Osteoblast (primary cell): Measurements from ENCODE around the gene ZNF740. TPM values are rescaled to one million over a fixed set of nuclear protein-coding genes. Genes with fewer than 3 reads are reported as not detected.

Experiments
- DNase-seq: peaks from one replicate; pipeline ENCODE4 v3.0.0; 2011; ENCODE audit warnings: low spot score, mixed read lengths; ENCODE audit not compliant: insufficient read length; ENCODE audit errors: missing footprints
- H2AFZ ChIP-seq: 2 replicates; pipeline ENCODE4 v1.6.0; 2011; ENCODE audit warnings: mild to moderate bottlenecking, low read length
- H3K27ac ChIP-seq: 2 replicates; pipeline ENCODE4 v1.5.1; 2011; ENCODE audit warnings: mild to moderate bottlenecking, low read depth, low read length, moderate library complexity
- H3K27me3 ChIP-seq: 2 replicates; pipeline ENCODE4 v1.6.0; 2012; ENCODE audit warnings: mild to moderate bottlenecking, control low read depth, inconsistent platforms, low read length, moderate library complexity; ENCODE audit not compliant: insufficient read depth
- H3K36me3 ChIP-seq: 2 replicates; pipeline ENCODE4 v1.5.1; 2011; ENCODE audit warnings: mild to moderate bottlenecking, low read length, control low read depth, moderate library complexity; ENCODE audit not compliant: insufficient read depth
- H3K4me1 ChIP-seq: 2 replicates; pipeline ENCODE4 v1.5.1; 2011; ENCODE audit warnings: mild to moderate bottlenecking, low read length, control low read depth, moderate library complexity; ENCODE audit not compliant: insufficient read depth
- H3K4me2 ChIP-seq: 2 replicates; pipeline ENCODE4 v1.6.0; 2011; ENCODE audit warnings: mild to moderate bottlenecking, low read length; ENCODE audit not compliant: insufficient read depth
- H3K4me3 ChIP-seq: fragments of 200-600 bp; sonication (generic); 3 replicates; pipeline ENCODE4 v1.5.1; 2012; ENCODE audit warnings: mild to moderate bottlenecking, low read length, inconsistent platforms; ENCODE audit not compliant: insufficient read depth
- H3K79me2 ChIP-seq: 2 replicates; pipeline ENCODE4 v1.6.0; 2012; ENCODE audit warnings: mild to moderate bottlenecking, low read length, control low read depth, inconsistent platforms; ENCODE audit not compliant: insufficient read depth
- H3K9me3 ChIP-seq: 2 replicates; pipeline ENCODE4 v1.5.1; 2011; ENCODE audit warnings: low read depth, low read length, control low read depth
- H4K20me1 ChIP-seq: 2 replicates; pipeline ENCODE4 v1.6.0; 2012; ENCODE audit warnings: mild to moderate bottlenecking, low read length, control low read depth; ENCODE audit not compliant: insufficient read depth
- total RNA-seq: library from RNA; depleted of rRNA; stranded (reverse); fragments of >200 nt; gene quantifications from 2 replicates; pipeline ENCODE4 v1.2.3, GENCODE V29; 2012
- TF ChIP-seq, protein P1 (sequence below): IDR thresholded peaks from 2 replicates; pipeline ENCODE4 v1.5.1; 2011; ENCODE audit warnings: mild to moderate bottlenecking, low read depth, low read length, moderate library complexity; ENCODE audit errors: extremely low read depth

The ZNF740 gene
- total RNA-seq, 1 donor = 19.5 TPM

DNA sequence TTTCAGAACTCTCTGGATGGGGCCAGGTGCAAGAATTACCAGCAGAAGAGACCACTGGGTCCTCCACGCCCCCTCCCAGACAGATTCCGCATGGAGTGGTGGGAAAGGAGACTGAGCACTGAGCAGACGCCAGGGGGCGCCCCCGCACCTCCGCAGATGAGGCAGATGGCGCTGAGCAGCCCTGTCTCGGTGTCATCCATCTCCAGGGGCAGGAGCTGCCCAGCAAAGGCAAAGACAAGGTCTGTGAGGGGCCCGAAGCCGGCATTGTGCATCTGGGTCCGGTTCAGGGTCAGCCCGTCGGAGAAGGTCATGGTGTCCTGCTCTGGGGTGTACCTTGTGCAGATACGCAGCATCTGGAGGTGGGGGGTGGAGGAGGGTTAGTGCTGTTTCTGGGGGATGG lies 32.8 kb downstream of the ZNF740 start:
- no peak overlapping the region for H3K27ac ChIP-seq
- DNase-seq = peak; percentile 97
- peaks cover 57% of the 10 kb centered on the region for H3K36me3 ChIP-seq

GRCh38 chr12:53214221-53214620 lies 33.7 kb downstream of the ZNF740 start:
- DNase-seq = peak; percentile 35
- peaks cover 49% of the 10 kb centered on the region for H3K79me2 ChIP-seq
- H3K4me2 ChIP-seq = no peak overlapping the region
- peaks cover 57% of the 10 kb centered on the region for H3K36me3 ChIP-seq
- TF ChIP-seq, protein P1, sequence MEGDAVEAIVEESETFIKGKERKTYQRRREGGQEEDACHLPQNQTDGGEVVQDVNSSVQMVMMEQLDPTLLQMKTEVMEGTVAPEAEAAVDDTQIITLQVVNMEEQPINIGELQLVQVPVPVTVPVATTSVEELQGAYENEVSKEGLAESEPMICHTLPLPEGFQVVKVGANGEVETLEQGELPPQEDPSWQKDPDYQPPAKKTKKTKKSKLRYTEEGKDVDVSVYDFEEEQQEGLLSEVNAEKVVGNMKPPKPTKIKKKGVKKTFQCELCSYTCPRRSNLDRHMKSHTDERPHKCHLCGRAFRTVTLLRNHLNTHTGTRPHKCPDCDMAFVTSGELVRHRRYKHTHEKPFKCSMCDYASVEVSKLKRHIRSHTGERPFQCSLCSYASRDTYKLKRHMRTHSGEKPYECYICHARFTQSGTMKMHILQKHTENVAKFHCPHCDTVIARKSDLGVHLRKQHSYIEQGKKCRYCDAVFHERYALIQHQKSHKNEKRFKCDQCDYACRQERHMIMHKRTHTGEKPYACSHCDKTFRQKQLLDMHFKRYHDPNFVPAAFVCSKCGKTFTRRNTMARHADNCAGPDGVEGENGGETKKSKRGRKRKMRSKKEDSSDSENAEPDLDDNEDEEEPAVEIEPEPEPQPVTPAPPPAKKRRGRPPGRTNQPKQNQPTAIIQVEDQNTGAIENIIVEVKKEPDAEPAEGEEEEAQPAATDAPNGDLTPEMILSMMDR = no peak
- H3K9me3 ChIP-seq = no peaks in the 10 kb centered on the region
- peaks cover 5% of the 10 kb centered on the region for H4K20me1 ChIP-seq
- H3K27ac ChIP-seq = no peak overlapping the region
- peaks cover 33% of the 10 kb centered on the region for H3K4me1 ChIP-seq
- H3K4me3 ChIP-seq = no peak overlapping the region
- H2AFZ ChIP-seq = no peak overlapping the region
- no peaks in the 10 kb centered on the region for H3K27me3 ChIP-seq

More for the DNA sequence above, 32.8 kb downstream of the ZNF740 start:
- Histone ChIP-seq H3K27me3 (no peaks in the 10 kb centered on the region), H3K4me3 (no peak overlapping the region), H3K9me3 (no peaks in the 10 kb centered on the region), H3K4me1 (peaks cover 32% of the 10 kb centered on the region), H2AFZ (no peak overlapping the region), H3K4me2 (no peak overlapping the region), H3K79me2 (peaks cover 45% of the 10 kb centered on the region), H4K20me1 (peaks cover 5% of the 10 kb centered on the region)
- TF ChIP-seq, protein P1 = peak; percentile 94

- Histone ChIP-seq H3K4me3 (no peak overlapping the region), H2AFZ (no peak overlapping the region), H3K9me3 (no peaks in the 10 kb centered on the region), H3K4me2 (no peak overlapping the region), H4K20me1 (peaks cover 5% of the 10 kb centered on the region), H3K4me1 (peaks cover 33% of the 10 kb centered on the region), H3K36me3 (peaks cover 55% of the 10 kb centered on the region), H3K79me2 (peaks cover 56% of the 10 kb centered on the region), H3K27ac (no peak overlapping the region), H3K27me3 (no peaks in the 10 kb centered on the region)
- DNase-seq = peak; percentile 77
- TF ChIP-seq, protein P1 = no peak
Measured at GRCh38 chr12:53214687-53215455, 34.3 kb downstream of the ZNF740 start.

DNA sequence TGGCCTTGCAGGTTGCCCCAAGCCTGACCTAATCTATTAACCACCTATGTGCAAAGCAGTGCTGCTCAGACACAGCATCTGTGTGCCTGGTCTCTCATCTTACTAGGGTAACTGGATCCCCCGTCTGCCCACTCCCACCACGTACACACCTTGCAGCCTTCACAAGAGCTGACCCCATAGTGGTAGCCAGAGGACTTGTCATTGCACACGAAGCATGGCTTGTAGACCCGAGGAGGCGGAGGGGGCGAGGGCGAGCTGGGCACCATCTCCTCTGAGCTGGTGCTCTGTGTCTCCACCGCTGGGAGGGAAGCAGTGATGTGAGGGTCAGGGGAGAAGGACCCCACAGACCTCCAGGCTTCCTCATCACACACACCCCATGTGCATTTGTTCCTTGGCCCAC lies 35.0 kb downstream of the ZNF740 start:
- TF ChIP-seq, protein P1 = no peak

More for the DNA sequence above, 35.0 kb downstream of the ZNF740 start:
- H4K20me1 ChIP-seq = peaks cover 5% of the 10 kb centered on the region
- no peaks in the 10 kb centered on the region for H3K27me3 ChIP-seq
- no peak overlapping the region for H3K4me3 ChIP-seq
- H3K9me3 ChIP-seq = no peaks in the 10 kb centered on the region
- H3K27ac ChIP-seq = no peak overlapping the region
- H3K79me2 ChIP-seq = peaks cover 56% of the 10 kb centered on the region
- H3K36me3 ChIP-seq = peaks cover 49% of the 10 kb centered on the region
- peaks cover 35% of the 10 kb centered on the region for H3K4me1 ChIP-seq
- H2AFZ ChIP-seq = no peak overlapping the region
- DNase-seq = peak; percentile 27
- H3K4me2 ChIP-seq = no peak overlapping the region
